GM18951 (cell line): ENCODE measurements around the gene ADCY6.

Source experiments
- POLR2A ChIP-seq: IDR thresholded peaks from 4 replicates; pipeline ENCODE4 v1.6.1; 2011; ENCODE audit warnings: mild to moderate bottlenecking; ENCODE audit not compliant: insufficient read length, insufficient read depth; ENCODE audit errors: extremely low read depth
- in situ Hi-C: fragments of 300-500 bp; cut with MboI; formaldehyde crosslinking; loops from one replicate; pipeline ENCODE4 v1.12.0; 2022; ENCODE audit warnings: low sequenced_read_pairs, mixed read lengths, inconsistent platforms; ENCODE audit not compliant: unreplicated experiment

The ADCY6 gene

GRCh38 chr12:48811437-48812090 lies 22.7 kb upstream of the ADCY6 start:
- TF ChIP-seq POLR2A: no peak
- in situ Hi-C loops: no loop called here

- no peak for TF ChIP-seq POLR2A
These were observed 22.1 kb upstream of the ADCY6 start for GRCh38 chr12:48810903-48811431.

GRCh38 chr12:48807981-48808380 lies 19.1 kb upstream of the ADCY6 start:
- no peak for TF ChIP-seq POLR2A
- in situ Hi-C loops: no loop called here

More at GRCh38 chr12:48810903-48811431, 22.1 kb upstream of the ADCY6 start:
- in situ Hi-C loops: no loop called here

- in situ Hi-C loops: no loop called here
- TF ChIP-seq POLR2A: no peak
These were observed 14.8 kb upstream of the ADCY6 start for GRCh38 chr12:48803675-48804074.

- in situ Hi-C loops: no loop called here
- TF ChIP-seq POLR2A: no peak
These were observed 12.1 kb upstream of the ADCY6 start for GRCh38 chr12:48800971-48801370.

- no peak for TF ChIP-seq POLR2A
These were observed 11.6 kb upstream of the ADCY6 start for GRCh38 chr12:48800457-48800856.

GRCh38 chr12:48796976-48797375 lies 8.1 kb upstream of the ADCY6 start:
- in situ Hi-C loops: loop anchor here (5.0 kb wide), 1 partner anchor 45 kb away; no protein-coding TSS in a partner anchor
- no peak for TF ChIP-seq POLR2A

More at GRCh38 chr12:48800457-48800856, 11.6 kb upstream of the ADCY6 start:
- in situ Hi-C loops: no loop called here

GRCh38 chr12:48795550-48796455 lies 6.9 kb upstream of the ADCY6 start:
- in situ Hi-C loops: loop anchor here (5.0 kb wide), 1 partner anchor 44 kb away; no protein-coding TSS in a partner anchor
- no peak for TF ChIP-seq POLR2A

- in situ Hi-C loops: loop anchor here (5.0 kb wide), 1 partner anchor 43 kb away; no protein-coding TSS in a partner anchor
- no peak for TF ChIP-seq POLR2A
These were observed 6.0 kb upstream of the ADCY6 start for GRCh38 chr12:48794870-48795269.

- in situ Hi-C loops: no loop called here
- TF ChIP-seq POLR2A: no peak
These were observed 4.8 kb upstream of the ADCY6 start for GRCh38 chr12:48793696-48794095.

- in situ Hi-C loops: no loop called here
These were observed 1.0 kb upstream of the ADCY6 start for GRCh38 chr12:48789858-48790326.

GRCh38 chr12:48788524-48788853 lies 400 bp downstream of the ADCY6 start:
- TF ChIP-seq POLR2A: no peak
- in situ Hi-C loops: no loop called here

More at GRCh38 chr12:48789858-48790326, 1.0 kb upstream of the ADCY6 start:
- TF ChIP-seq POLR2A: no peak

- TF ChIP-seq POLR2A: no peak
- in situ Hi-C loops: no loop called here
These were observed 932 bp downstream of the ADCY6 start for GRCh38 chr12:48787791-48788523.
